ENCODE results near the gene SELENON. TPM values are rescaled to one million over a fixed set of nuclear protein-coding genes. Genes with fewer than 3 reads are reported as not detected.

Gene SELENON
- total and polyA plus RNA-seq, 2 of the 4 experiments (the other 2 are of a cell fraction), result 9.1 to 114 TPM

GRCh38 chr1:25792115-25792514 lies 7.9 kb upstream of the SELENON start:
- BruUV-seq (replicated peaks), result no TSS peak
- in situ Hi-C loops (cut with MboI; ENCODE audit: low sequenced_read_pairs), result loop anchor here (5.0 kb wide), 1 partner anchor 180 kb away; no protein-coding TSS in a partner anchor

More at GRCh38 chr1:25792115-25792514, 7.9 kb upstream of the SELENON start:
- Histone ChIP-seq H3K27me3 (ENCODE audit: control insufficient read depth, insufficient read depth, low read length) (no peaks in the 10 kb centered on the region), H2AK9ac (replicated peaks; ENCODE audit: low read depth, low read length, poor library complexity) (no peak overlapping the region), H2BK20ac (ENCODE audit: low read depth, low read length) (no peak overlapping the region), H3K36me3 (ENCODE audit: control insufficient read depth, insufficient read depth, low read length) (peaks cover 4% of the 10 kb centered on the region; the same call in 1 of the 2 replicates), H3K27ac (ENCODE audit: insufficient read depth, low read length) (no peak overlapping the region), H3K9me3 (ENCODE audit: control insufficient read depth, insufficient read depth, low read length) (no peaks in the 10 kb centered on the region), H3K18ac (ENCODE audit: low read depth, low read length) (no peak overlapping the region), H3K4me2 (ENCODE audit: low read depth, low read length) (no peak overlapping the region), H2BK120ac (ENCODE audit: low read depth, low read length) (no peak overlapping the region), H3K4ac (ENCODE audit: low read depth, low read length) (no peak overlapping the region), H2BK5ac (ENCODE audit: low read depth, low read length, poor library complexity, severe bottlenecking) (no peak overlapping the region), H3K56ac (ENCODE audit: extremely low read depth, insufficient read depth, low read length) (no peak overlapping the region), H3K9ac (ENCODE audit: low read depth, low read length) (no peak overlapping the region), H2AFZ (replicated peaks; ENCODE audit: low read length, poor library complexity) (no peak overlapping the region), H3K4me3 (ENCODE audit: insufficient read depth, low read depth, low read length) (no peak overlapping the region), H3K14ac (replicated peaks; ENCODE audit: low read depth, low read length) (no peak overlapping the region), H4K8ac (ENCODE audit: low read depth in 2 of 2, low read length in 2 of 2) (no peak overlapping the region), H3K4me1 (ENCODE audit: control insufficient read depth, insufficient read depth, low read length) (peaks cover 5% of the 10 kb centered on the region), H3K23ac (ENCODE audit: low read depth, low read length) (no peak overlapping the region), H2BK15ac (ENCODE audit: low read depth, low read length) (no peak overlapping the region), H2AK5ac (ENCODE audit: low read depth, low read length) (no peak overlapping the region), H4K91ac (ENCODE audit: insufficient read depth, low read depth, low read length) (no peak overlapping the region), H3K9me1 (ENCODE audit: insufficient read depth, low read length) (peaks cover 6% of the 10 kb centered on the region), H4K5ac (ENCODE audit: low read depth, low read length) (no peak overlapping the region), H4K20me1 (ENCODE audit: insufficient read depth, low read length) (no peaks in the 10 kb centered on the region; the same call in 1 of the 2 replicates), H3K79me1 (ENCODE audit: low read depth in 1 of 2, low read length in 2 of 2) (no peaks in the 10 kb centered on the region)
- CTCF ChIA-PET, result interaction anchor here (0.8 kb wide), 1 partner anchor 184 kb away, joined by 3 read pairs; no protein-coding TSS in a partner anchor
- WGBS, 2 experiments (ENCODE audit: extremely low coverage in 2 of 2, insufficient read length in 1 of 2), result 33% methylated on average over 1 of the region's 4 CpGs; no CpG with 5 or more reads in 1 of the 2 experiments
- intact Hi-C loops (cut with micrococcal nuclease), result no loop called here
- dilution Hi-C loops (cut with HindIII; ENCODE audit: low sequenced_read_pairs, unreplicated experiment), result no loop called here
- POLR2A ChIA-PET (ENCODE audit: unreplicated experiment), result no interaction called here
- no peak for DNase-seq
- ATAC-seq (ENCODE audit: low read depth), result no peak
- TF ChIP-seq CHD1 (IDR thresholded peaks at IDR 0.05; ENCODE audit: low read depth, low read length) (no peak), BHLHE40 (IDR thresholded peaks at IDR 0.05; ENCODE audit: low read depth, low read length) (no peak), POLR2A (IDR thresholded peaks at IDR 0.05; ENCODE audit: low read depth, low read length) (no peak), MAZ (IDR thresholded peaks at IDR 0.05; ENCODE audit: borderline replicate concordance, low read depth, low read length) (no peak), NFE2L2 (IDR thresholded peaks at IDR 0.05; ENCODE audit: low read depth, low read length) (no peak), SMC3 (IDR thresholded peaks at IDR 0.05; ENCODE audit: low read depth, low read length) (no peak), RAD21 (IDR thresholded peaks at IDR 0.05; ENCODE audit: low read length) (no peak), FOS (IDR thresholded peaks at IDR 0.05; ENCODE audit: low read depth, low read length) (no peak), MAFK (IDR thresholded peaks at IDR 0.05; ENCODE audit: low read depth, low read length) (no peak), ELK1 (IDR thresholded peaks at IDR 0.05; ENCODE audit: borderline replicate concordance, low read depth, low read length) (no peak), USF2 (IDR thresholded peaks at IDR 0.05; ENCODE audit: low read depth, low read length) (no peak), MXI1 (IDR thresholded peaks at IDR 0.05; ENCODE audit: borderline replicate concordance, low read depth, low read length) (no peak), CEBPB (IDR thresholded peaks at IDR 0.05; ENCODE audit: low read depth, low read length) (no peak), RCOR1 (IDR thresholded peaks at IDR 0.05; ENCODE audit: insufficient replicate concordance, low read length) (no peak), RFX5 (IDR thresholded peaks at IDR 0.05; ENCODE audit: low read depth, low read length) (no peak)
- TF ChIP-seq, protein P1, sequence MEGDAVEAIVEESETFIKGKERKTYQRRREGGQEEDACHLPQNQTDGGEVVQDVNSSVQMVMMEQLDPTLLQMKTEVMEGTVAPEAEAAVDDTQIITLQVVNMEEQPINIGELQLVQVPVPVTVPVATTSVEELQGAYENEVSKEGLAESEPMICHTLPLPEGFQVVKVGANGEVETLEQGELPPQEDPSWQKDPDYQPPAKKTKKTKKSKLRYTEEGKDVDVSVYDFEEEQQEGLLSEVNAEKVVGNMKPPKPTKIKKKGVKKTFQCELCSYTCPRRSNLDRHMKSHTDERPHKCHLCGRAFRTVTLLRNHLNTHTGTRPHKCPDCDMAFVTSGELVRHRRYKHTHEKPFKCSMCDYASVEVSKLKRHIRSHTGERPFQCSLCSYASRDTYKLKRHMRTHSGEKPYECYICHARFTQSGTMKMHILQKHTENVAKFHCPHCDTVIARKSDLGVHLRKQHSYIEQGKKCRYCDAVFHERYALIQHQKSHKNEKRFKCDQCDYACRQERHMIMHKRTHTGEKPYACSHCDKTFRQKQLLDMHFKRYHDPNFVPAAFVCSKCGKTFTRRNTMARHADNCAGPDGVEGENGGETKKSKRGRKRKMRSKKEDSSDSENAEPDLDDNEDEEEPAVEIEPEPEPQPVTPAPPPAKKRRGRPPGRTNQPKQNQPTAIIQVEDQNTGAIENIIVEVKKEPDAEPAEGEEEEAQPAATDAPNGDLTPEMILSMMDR (conservative IDR thresholded peaks at IDR 0.05; ENCODE audit: low read depth, low read length), result no peak
